Measurements from ENCODE around the gene PRDM11.
"Not testable (repeated sequence)": the region's sequence is repeated elsewhere in the genome, so short reads cannot be mapped to it uniquely, and the experiment has no call there.

PRDM11 gene

DNA sequence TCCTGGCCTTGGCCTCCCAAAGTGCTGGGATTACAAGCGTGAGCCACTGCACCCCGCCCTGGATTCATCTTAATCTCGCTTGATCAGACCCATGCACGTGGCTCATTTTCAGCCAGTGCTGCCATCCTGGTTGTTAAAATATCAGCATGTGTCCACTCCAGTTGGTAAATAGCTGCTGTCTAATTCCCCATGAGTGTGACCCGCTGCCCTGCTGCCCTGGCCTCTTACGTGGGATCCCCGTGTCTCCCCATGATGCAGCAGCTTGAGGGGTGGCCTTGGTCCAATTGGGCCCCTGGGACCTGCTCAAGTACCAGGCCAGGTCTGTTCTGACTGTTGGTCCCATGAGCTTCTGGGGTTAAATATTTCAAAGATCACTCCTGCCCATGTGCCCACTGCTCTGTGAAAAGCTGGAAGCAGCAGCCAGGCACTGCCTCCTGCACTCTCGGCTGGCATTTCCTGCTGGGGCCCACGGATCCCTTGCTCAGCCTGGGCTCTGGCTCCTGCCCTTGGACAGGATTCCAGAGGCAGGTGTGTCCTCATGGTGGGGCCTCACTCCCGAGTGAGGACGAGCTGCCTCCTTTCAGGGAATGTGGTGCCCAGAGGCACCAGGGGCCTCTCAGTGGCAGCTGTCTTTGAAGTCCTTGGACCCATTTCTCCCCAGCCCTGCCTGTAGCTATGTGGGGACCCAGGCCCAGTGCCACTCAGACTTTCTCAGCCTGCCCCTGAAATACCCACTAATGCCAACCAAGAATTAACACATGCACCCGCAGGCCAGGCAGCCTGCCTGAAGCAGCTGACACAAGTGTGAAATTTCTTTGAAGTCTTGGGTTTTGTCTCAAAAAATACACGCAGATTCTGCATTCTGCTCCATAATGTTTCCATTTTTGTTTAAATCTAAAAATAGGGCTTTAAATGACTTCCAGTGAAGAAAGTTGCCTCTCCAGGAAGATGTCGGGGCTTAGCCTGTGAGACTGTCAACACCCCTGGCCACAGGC lies 38.1 kb upstream of the PRDM11 start:
- TF ChIP-seq, protein P1, sequence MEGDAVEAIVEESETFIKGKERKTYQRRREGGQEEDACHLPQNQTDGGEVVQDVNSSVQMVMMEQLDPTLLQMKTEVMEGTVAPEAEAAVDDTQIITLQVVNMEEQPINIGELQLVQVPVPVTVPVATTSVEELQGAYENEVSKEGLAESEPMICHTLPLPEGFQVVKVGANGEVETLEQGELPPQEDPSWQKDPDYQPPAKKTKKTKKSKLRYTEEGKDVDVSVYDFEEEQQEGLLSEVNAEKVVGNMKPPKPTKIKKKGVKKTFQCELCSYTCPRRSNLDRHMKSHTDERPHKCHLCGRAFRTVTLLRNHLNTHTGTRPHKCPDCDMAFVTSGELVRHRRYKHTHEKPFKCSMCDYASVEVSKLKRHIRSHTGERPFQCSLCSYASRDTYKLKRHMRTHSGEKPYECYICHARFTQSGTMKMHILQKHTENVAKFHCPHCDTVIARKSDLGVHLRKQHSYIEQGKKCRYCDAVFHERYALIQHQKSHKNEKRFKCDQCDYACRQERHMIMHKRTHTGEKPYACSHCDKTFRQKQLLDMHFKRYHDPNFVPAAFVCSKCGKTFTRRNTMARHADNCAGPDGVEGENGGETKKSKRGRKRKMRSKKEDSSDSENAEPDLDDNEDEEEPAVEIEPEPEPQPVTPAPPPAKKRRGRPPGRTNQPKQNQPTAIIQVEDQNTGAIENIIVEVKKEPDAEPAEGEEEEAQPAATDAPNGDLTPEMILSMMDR (IDR thresholded peaks at IDR 0.05; ENCODE audit: extremely low read depth, missing control alignments) = no peak
- no peak for DNase-seq (ENCODE audit: low spot score)

DNA sequence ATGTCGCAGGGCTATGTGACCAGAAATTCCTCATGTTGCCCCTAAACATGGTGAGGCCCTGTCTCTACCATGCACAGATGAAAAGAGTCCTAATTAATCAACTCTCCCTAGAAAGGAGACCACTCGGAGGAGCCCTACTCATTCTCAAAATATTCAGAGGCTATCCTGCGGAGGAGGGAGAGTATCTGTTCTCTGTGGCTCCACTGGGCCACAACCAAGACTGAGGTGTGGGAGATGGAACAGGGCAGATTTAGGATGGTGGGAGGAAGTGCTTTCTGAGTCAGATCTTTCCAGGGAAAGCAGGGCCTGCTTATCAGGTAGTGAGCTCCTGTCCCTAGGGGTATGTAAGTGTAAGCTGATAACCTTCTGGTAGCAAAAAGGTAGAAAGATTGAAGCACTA lies 37.0 kb upstream of the PRDM11 start:
- no peak for DNase-seq (ENCODE audit: low spot score)
- TF ChIP-seq, protein P1 (IDR thresholded peaks at IDR 0.05; ENCODE audit: extremely low read depth, missing control alignments) = no peak

DNA sequence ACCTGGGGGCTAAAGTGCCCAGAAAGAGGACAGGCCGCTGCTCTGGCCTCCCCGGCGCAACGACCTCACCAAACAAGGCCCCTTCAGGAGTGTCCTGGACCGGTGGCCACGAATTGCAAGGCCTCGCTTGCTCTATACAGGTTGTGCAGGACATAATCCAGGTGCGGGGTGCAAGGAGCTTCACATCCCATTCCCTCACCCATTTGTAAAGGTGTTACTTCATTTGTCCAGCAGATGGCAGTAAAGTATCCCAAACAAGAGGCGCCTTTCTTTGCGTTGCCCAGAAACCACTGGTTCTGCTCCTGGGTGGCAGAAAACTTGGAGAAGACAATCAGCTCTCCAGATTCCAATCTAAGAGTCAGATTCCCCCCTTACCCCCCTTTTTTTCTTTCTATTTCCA lies 35.9 kb upstream of the PRDM11 start:
- peak; percentile 69 for DNase-seq (ENCODE audit: low spot score)
- TF ChIP-seq, protein P1 (IDR thresholded peaks at IDR 0.05; ENCODE audit: extremely low read depth, missing control alignments) = peak; percentile 59

DNA sequence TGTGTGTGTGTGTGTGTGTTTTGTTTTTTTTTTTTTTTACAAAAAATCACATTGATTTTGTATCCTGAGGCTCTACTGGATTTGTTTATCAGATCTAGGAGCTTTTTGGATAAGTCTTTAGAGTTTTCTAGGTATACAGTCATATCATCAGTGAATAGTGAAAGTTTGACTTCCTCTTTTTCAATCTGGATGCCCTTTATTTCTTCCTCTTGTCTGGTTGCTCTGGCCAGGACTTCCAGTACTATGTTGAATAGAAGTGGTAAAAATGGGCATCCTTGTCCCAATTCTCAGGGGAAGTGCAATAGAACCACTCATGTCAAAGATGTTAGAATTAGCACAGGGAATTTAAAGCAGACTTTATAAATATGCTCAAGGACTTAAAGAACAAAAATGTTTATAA lies 32.6 kb upstream of the PRDM11 start:
- TF ChIP-seq, protein P1 (IDR thresholded peaks at IDR 0.05; ENCODE audit: extremely low read depth, missing control alignments) = no peak
- no peak for DNase-seq (ENCODE audit: low spot score)

DNA sequence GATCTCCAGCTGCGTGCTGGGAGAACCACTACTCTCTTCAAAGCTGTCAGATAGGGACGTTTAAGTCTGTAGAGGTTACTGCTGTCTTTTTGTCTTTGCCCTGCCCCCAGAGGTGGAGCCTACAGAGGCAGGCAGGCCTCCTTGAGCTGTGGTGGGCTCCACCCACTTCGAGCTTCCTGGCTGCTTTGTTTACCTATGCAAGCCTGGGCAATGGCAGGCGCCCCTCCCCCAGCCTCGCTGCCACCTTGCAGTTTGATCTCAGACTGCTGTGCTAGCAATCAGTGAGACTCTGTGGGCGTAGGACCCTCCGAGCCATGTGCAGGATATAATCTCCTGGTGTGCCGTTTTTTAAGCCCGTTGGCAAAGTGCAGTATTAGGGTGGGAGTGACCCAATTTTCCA lies 18.6 kb upstream of the PRDM11 start:
- not testable (repeated sequence) for DNase-seq (ENCODE audit: low spot score)

DNA sequence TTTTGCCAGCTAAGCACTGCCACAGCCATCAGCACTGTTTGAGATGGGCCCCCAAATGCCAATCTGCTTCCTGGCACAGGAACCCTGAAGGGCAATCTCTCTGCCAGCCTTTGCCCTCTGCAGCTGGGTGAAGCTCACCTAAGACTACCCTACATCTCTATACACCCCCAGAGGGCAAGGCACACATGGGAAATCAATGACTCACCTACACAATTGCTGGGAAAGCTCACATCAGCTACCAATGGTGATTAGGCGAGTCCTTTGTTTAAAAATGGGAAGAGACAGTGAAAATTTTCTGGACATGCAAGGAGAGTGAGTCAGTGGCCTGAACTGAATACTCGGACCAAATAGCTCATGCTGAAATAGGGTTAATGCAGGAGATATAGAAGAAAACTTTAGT lies 12.6 kb upstream of the PRDM11 start:
- DNase-seq (ENCODE audit: low spot score) = no peak
- TF ChIP-seq, protein P1 (IDR thresholded peaks at IDR 0.05; ENCODE audit: extremely low read depth, missing control alignments) = no peak

DNA sequence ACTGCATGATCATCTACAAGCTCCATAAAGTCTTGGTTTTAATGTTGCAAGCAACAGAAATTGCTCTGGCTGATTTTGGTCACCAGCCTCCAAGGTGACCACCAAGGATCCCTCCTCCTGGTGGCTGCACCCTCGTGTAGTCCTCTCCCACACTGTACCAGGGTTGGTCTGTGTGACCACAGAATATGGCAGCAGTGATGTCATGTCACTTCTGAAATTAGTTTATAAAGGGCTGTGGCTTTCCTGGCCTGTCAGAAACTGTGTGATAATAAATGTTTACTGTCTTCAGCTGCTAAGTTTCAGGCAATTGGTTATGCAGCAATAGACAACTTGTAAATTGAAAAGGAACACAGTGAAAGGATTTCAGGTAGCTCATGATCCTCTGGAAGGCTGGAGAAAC lies 5.3 kb upstream of the PRDM11 start:
- TF ChIP-seq, protein P1 (IDR thresholded peaks at IDR 0.05; ENCODE audit: extremely low read depth, missing control alignments) = no peak
- peak; percentile 2 for DNase-seq (ENCODE audit: low spot score)

DNA sequence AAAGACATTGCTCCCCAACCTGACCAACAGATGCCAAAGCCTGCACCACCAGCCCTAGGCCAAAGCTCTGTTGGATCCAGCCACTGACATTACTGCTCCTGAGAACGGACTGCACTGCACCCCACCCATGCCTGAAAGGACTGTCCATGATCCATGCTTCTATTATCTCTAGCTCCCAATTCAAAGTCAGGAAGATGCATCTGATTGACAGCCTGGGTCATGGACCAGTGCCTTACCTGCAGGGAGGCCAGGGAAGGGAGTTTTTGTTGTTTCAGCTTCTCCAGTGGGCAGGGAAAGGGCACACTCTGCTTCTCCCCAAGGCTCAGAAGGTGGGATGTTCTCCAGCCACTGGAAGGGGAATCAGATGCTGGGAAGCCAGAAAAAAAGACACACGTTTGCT lies 4.8 kb upstream of the PRDM11 start:
- DNase-seq (ENCODE audit: low spot score) = peak; percentile 3
- TF ChIP-seq, protein P1 (IDR thresholded peaks at IDR 0.05; ENCODE audit: extremely low read depth, missing control alignments) = no peak
